ENCODE data around the gene GTF2F2.

The GTF2F2 gene

GRCh38 chr13:45300190-45300985, 180.1 kb downstream of the GTF2F2 start:
- DNase-seq (ENCODE audit: low read depth in 3 of 3), result no peak

- DNase-seq (ENCODE audit: low read depth in 3 of 3), result no peak
Measured at GRCh38 chr13:45301263-45301662, 181.0 kb downstream of the GTF2F2 start.

- no peak for DNase-seq (ENCODE audit: low read depth in 3 of 3)
Measured at GRCh38 chr13:45302507-45302906, 182.2 kb downstream of the GTF2F2 start.

- DNase-seq (ENCODE audit: low read depth in 3 of 3), result no peak
Measured at GRCh38 chr13:45303026-45303425, 182.7 kb downstream of the GTF2F2 start.

GRCh38 chr13:45303866-45304265, 183.6 kb downstream of the GTF2F2 start:
- no peak for DNase-seq (ENCODE audit: low read depth in 3 of 3)

- no peak for DNase-seq (ENCODE audit: low read depth in 3 of 3)
Measured at GRCh38 chr13:45305079-45305478, 184.8 kb downstream of the GTF2F2 start.

GRCh38 chr13:45306966-45307365, 186.7 kb downstream of the GTF2F2 start:
- DNase-seq (ENCODE audit: low read depth in 3 of 3), result no peak

GRCh38 chr13:45310341-45311131, 190.2 kb downstream of the GTF2F2 start:
- DNase-seq (ENCODE audit: low read depth in 3 of 3), result no peak

- DNase-seq (ENCODE audit: low read depth in 3 of 3), result no peak
Measured at GRCh38 chr13:45314822-45315221, 194.5 kb downstream of the GTF2F2 start.

- no peak for DNase-seq (ENCODE audit: low read depth in 3 of 3)
Measured at GRCh38 chr13:45315520-45316167, 195.3 kb downstream of the GTF2F2 start.

GRCh38 chr13:45316338-45316737, 196.0 kb downstream of the GTF2F2 start:
- DNase-seq (ENCODE audit: low read depth in 3 of 3), result no peak

GRCh38 chr13:45316996-45317395, 196.7 kb downstream of the GTF2F2 start:
- no peak for DNase-seq (ENCODE audit: low read depth in 3 of 3)

GRCh38 chr13:45320876-45321629, 200.7 kb downstream of the GTF2F2 start:
- no peak for DNase-seq (ENCODE audit: low read depth in 3 of 3)

GRCh38 chr13:45325806-45326205, 205.5 kb downstream of the GTF2F2 start:
- DNase-seq (ENCODE audit: low read depth in 3 of 3), result no peak

- DNase-seq (ENCODE audit: low read depth in 3 of 3), result no peak
Measured at GRCh38 chr13:45327253-45327955, 207.1 kb downstream of the GTF2F2 start.

GRCh38 chr13:45328661-45329111, 208.4 kb downstream of the GTF2F2 start:
- no peak for DNase-seq (ENCODE audit: low read depth in 3 of 3)

- no peak for DNase-seq (ENCODE audit: low read depth in 3 of 3)
Measured at GRCh38 chr13:45331123-45331619, 210.9 kb downstream of the GTF2F2 start.

- DNase-seq (ENCODE audit: low read depth in 3 of 3), result no peak
Measured at GRCh38 chr13:45331692-45332035, 211.4 kb downstream of the GTF2F2 start.

GRCh38 chr13:45332036-45332830, 211.9 kb downstream of the GTF2F2 start:
- no peak for DNase-seq (ENCODE audit: low read depth in 3 of 3)

- DNase-seq (ENCODE audit: low read depth in 3 of 3), result no peak
Measured at GRCh38 chr13:45332831-45333219, 212.5 kb downstream of the GTF2F2 start.
